OCI-LY1 (cell line): ENCODE measurements around the gene VAV2.

ENCODE experiments used
- EZH2 ChIP-seq: fragments of 200-600 bp; sonication (generic), shearing (Covaris generic); IDR thresholded peaks from 2 replicates; pipeline ENCODE4 v1.8.0; 2017; ENCODE audit warnings: borderline replicate concordance, mixed run types, mild to moderate bottlenecking, antibody characterized with exemption, low read length, moderate library complexity, mixed read lengths
- TF ChIP-seq, protein P1 (sequence below): fragments of 200-600 bp; sonication (generic), shearing (Covaris generic); IDR thresholded peaks from 2 replicates; pipeline ENCODE4 v1.5.1; 2017; ENCODE audit warnings: mild to moderate bottlenecking, antibody characterized with exemption, low read length, moderate library complexity, mixed read lengths

DNA sequence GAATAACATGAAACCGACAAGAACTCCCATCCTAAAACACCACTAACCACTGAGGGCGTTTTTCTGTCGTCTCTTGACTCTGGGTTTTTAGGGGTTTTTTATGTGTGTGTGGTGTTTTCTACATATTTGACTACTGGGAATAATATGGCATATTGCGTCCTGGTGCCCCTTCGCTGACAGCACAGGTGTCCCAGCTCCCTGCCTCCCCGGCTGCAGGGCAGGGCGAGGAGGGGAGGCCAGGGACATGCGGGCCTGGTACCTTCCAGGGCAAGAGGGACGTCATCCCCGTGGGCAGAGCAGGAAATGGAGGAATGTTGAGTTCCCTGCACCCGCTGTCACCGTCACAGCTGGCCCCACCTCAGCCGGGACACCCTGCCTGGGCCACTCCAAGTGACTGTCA, 34.8 kb downstream of the VAV2 start:
- TF ChIP-seq, protein P1, sequence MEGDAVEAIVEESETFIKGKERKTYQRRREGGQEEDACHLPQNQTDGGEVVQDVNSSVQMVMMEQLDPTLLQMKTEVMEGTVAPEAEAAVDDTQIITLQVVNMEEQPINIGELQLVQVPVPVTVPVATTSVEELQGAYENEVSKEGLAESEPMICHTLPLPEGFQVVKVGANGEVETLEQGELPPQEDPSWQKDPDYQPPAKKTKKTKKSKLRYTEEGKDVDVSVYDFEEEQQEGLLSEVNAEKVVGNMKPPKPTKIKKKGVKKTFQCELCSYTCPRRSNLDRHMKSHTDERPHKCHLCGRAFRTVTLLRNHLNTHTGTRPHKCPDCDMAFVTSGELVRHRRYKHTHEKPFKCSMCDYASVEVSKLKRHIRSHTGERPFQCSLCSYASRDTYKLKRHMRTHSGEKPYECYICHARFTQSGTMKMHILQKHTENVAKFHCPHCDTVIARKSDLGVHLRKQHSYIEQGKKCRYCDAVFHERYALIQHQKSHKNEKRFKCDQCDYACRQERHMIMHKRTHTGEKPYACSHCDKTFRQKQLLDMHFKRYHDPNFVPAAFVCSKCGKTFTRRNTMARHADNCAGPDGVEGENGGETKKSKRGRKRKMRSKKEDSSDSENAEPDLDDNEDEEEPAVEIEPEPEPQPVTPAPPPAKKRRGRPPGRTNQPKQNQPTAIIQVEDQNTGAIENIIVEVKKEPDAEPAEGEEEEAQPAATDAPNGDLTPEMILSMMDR: no peak
- TF ChIP-seq EZH2: no peak
